Measurements from ENCODE around the gene SDHAF1. TPM values are rescaled to one million over a fixed set of nuclear protein-coding genes. Genes with fewer than 3 reads are reported as not detected.

SDHAF1 gene
- total RNA-seq, 1 experiment from 2014 or later, result 28.1 TPM

DNA sequence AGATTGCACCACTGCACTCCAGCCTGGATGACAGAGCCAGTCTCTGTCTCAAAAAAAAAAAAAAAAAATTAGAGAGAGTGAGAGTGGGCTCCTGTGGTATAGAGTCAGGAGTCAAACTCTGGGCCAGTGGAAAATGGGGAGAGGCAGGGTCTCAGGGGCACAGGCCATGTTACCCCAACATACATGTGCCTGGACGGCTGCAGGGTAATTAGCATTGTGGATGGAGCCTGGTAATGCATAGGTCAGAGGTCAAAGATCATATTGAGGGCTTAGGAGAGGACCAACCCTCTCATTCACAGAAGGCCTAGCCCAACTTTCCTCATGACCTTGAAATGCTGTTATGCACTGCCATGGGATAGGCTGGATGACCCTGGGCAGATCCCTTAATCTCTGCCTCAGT lies 30.6 kb downstream of the SDHAF1 start:
- no peaks in the 10 kb centered on the region for H3K9me3 ChIP-seq
- Mint-ChIP-seq H3K9me3 (ENCODE audit: unreplicated experiment) (no peaks in the 10 kb centered on the region), H3K36me3 (ENCODE audit: insufficient read depth, unreplicated experiment) (peaks cover 24% of the 10 kb centered on the region), H3K27ac (ENCODE audit: unreplicated experiment) (no peak overlapping the region), H3K4me3 (ENCODE audit: unreplicated experiment) (no peak overlapping the region), H3K27me3 (ENCODE audit: insufficient read depth, unreplicated experiment) (no peaks in the 10 kb centered on the region), H3K4me1 (ENCODE audit: low read depth, unreplicated experiment) (no peaks in the 10 kb centered on the region)
- ChIA-PET POLR2A (no interaction called here), CTCF (no interaction called here)
- H3K4me1 ChIP-seq, result no peaks in the 10 kb centered on the region
- intact Hi-C loops (cut with micrococcal nuclease; ENCODE audit: unreplicated experiment), result no loop called here
- no peak overlapping the region for H3K4me3 ChIP-seq (ENCODE audit: low read depth, low read length)
- H3K36me3 ChIP-seq (ENCODE audit: control insufficient read depth, insufficient read depth, low read length), result no peaks in the 10 kb centered on the region; the same call in 1 of the 2 replicates
- no peaks in the 10 kb centered on the region for H3K27me3 ChIP-seq (replicated peaks; ENCODE audit: control insufficient read depth, insufficient read depth, low read length)
- TF ChIP-seq, protein P1, sequence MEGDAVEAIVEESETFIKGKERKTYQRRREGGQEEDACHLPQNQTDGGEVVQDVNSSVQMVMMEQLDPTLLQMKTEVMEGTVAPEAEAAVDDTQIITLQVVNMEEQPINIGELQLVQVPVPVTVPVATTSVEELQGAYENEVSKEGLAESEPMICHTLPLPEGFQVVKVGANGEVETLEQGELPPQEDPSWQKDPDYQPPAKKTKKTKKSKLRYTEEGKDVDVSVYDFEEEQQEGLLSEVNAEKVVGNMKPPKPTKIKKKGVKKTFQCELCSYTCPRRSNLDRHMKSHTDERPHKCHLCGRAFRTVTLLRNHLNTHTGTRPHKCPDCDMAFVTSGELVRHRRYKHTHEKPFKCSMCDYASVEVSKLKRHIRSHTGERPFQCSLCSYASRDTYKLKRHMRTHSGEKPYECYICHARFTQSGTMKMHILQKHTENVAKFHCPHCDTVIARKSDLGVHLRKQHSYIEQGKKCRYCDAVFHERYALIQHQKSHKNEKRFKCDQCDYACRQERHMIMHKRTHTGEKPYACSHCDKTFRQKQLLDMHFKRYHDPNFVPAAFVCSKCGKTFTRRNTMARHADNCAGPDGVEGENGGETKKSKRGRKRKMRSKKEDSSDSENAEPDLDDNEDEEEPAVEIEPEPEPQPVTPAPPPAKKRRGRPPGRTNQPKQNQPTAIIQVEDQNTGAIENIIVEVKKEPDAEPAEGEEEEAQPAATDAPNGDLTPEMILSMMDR (IDR thresholded peaks at IDR 0.05; ENCODE audit: insufficient read depth in 1 of 2, low read depth in 1 of 2, low read length in 1 of 2, severe bottlenecking in 1 of 2, unreplicated experiment in 1 of 2), result no peak
- no TSS peak for BruUV-seq (replicated peaks)
- DNase-seq, result no peak

DNA sequence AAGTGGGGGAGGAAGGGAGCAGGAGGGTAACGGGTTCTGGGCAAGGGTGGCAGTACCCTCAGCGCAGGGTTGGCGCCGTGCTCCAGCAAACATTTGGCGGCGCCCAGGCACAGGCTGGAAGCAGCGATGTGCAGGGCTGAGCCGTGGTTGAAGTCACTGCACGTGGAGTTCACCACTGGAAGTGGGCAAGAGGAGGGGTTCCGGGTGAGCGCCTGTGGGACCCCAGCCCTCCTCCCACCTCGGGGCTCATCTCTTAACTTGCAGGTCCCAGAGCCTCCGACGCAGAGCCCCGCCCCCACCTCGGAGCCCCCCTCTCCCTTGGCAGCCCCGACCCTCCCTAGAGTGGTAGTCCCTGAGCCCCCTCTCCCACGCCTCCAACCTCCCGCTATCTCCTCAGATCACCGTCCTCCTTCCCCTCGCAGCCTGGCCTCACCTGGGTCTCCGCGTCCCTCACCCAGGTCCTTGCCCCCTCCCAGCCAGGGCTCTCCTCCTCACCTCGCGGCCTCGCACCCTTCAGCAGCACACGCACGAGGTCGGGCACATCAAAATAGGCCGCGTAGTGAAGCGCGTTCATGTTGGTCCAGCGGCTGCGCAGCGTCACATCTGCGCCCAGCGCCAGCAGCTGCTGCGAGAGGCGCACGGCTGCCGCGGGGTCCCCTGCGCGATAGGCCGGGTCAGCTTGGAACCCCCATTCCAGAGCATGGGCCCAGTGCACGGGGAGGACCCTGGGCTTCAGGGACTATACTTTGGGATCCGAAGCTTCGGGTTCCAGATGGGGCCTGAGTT lies 31.3 kb downstream of the SDHAF1 start:
- Histone ChIP-seq H3K9me3 (no peaks in the 10 kb centered on the region), H3K4me1 (no peaks in the 10 kb centered on the region), H3K4me3 (ENCODE audit: low read depth, low read length) (no peak overlapping the region), H3K27me3 (replicated peaks; ENCODE audit: control insufficient read depth, insufficient read depth, low read length) (no peaks in the 10 kb centered on the region), H3K36me3 (ENCODE audit: control insufficient read depth, insufficient read depth, low read length) (no peaks in the 10 kb centered on the region; the same call in 1 of the 2 replicates)
- intact Hi-C loops (cut with micrococcal nuclease; ENCODE audit: unreplicated experiment), result no loop called here
- Mint-ChIP-seq H3K4me3 (ENCODE audit: unreplicated experiment) (no peak overlapping the region), H3K27ac (ENCODE audit: unreplicated experiment) (no peak overlapping the region), H3K36me3 (ENCODE audit: insufficient read depth, unreplicated experiment) (peaks cover 22% of the 10 kb centered on the region), H3K9me3 (ENCODE audit: unreplicated experiment) (no peaks in the 10 kb centered on the region), H3K27me3 (ENCODE audit: insufficient read depth, unreplicated experiment) (no peaks in the 10 kb centered on the region), H3K4me1 (ENCODE audit: low read depth, unreplicated experiment) (peaks cover 3% of the 10 kb centered on the region)
- POLR2A ChIA-PET, result no interaction called here
- no TSS peak for BruUV-seq (replicated peaks)
- TF ChIP-seq, protein P1 (IDR thresholded peaks at IDR 0.05; ENCODE audit: insufficient read depth in 1 of 2, low read depth in 1 of 2, low read length in 1 of 2, severe bottlenecking in 1 of 2, unreplicated experiment in 1 of 2), result no peak
- CTCF ChIA-PET, result no interaction called here
- no peak for DNase-seq

DNA sequence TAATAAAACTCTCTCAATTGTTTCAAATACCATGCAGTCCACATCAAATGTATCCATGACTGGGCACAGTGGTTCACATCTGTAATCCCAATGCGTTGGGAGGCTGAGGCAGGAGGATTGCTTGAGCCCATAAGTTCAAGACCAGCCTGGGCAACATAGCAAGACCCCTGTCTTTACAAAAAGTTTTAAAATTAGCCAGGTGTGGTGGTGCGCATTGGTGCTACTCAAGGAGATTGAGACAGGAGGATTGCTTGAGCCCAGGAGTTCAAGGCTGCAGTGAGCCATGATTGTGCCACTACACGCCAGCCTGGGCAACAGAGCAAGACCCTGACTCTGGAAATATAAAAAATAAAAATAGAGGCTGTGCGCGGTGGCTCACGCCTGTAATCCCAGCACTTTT lies 32.7 kb downstream of the SDHAF1 start:
- no peaks in the 10 kb centered on the region for H3K27me3 Mint-ChIP-seq (ENCODE audit: insufficient read depth, unreplicated experiment)
- TF ChIP-seq, protein P1 (IDR thresholded peaks at IDR 0.05; ENCODE audit: insufficient read depth in 1 of 2, low read depth in 1 of 2, low read length in 1 of 2, severe bottlenecking in 1 of 2, unreplicated experiment in 1 of 2), result no peak
- intact Hi-C loops (cut with micrococcal nuclease; ENCODE audit: unreplicated experiment), result no loop called here
- DNase-seq, result no peak
- no peaks in the 10 kb centered on the region for H3K9me3 ChIP-seq
- H3K4me3 Mint-ChIP-seq (ENCODE audit: unreplicated experiment), result no peak overlapping the region
- ChIA-PET POLR2A (no interaction called here), CTCF (no interaction called here)
- no peaks in the 10 kb centered on the region for H3K9me3 Mint-ChIP-seq (ENCODE audit: unreplicated experiment)
- H3K4me3 ChIP-seq (ENCODE audit: low read depth, low read length), result no peak overlapping the region
- no peaks in the 10 kb centered on the region for H3K27me3 ChIP-seq (replicated peaks; ENCODE audit: control insufficient read depth, insufficient read depth, low read length)
- H3K4me1 Mint-ChIP-seq (ENCODE audit: low read depth, unreplicated experiment), result peaks cover 5% of the 10 kb centered on the region
- H3K36me3 Mint-ChIP-seq (ENCODE audit: insufficient read depth, unreplicated experiment), result peaks cover 25% of the 10 kb centered on the region
- no peaks in the 10 kb centered on the region; the same call in 1 of the 2 replicates for H3K36me3 ChIP-seq (ENCODE audit: control insufficient read depth, insufficient read depth, low read length)
- no peak overlapping the region for H3K27ac Mint-ChIP-seq (ENCODE audit: unreplicated experiment)
- BruUV-seq (replicated peaks), result no TSS peak
- no peaks in the 10 kb centered on the region for H3K4me1 ChIP-seq

Data from Caco-2 (cell line).